HCT116 (cell line): Measurements from ENCODE around the gene TBC1D17. TPM values are rescaled to one million over a fixed set of nuclear protein-coding genes. Genes with fewer than 3 reads are reported as not detected.

ENCODE experiments used
- ATAC-seq: fragments of 200-7000 bp; cut with Tn5 transposase; 2 replicates; pipeline ENCODE4 v1.9.1; 2020; ENCODE audit warnings: mild to moderate bottlenecking, moderate library complexity
- BruUV-seq: library from RNA; stranded (reverse); fragments of 400-500 nt; replicated peaks from 2 replicates; lab custom pipeline; 2021; lab: Mats Ljungman, UMichigan
- CTCF ChIA-PET: fragments of 300-600 bp; sonication (Branson Sonifier 250); formaldehyde crosslinking; loops from one replicate; lab custom pipeline; 2021; ENCODE audit warnings: antibody characterized with exemption; lab: Charles Lee
- POLR2A ChIA-PET: fragments of 300-600, 350-600 bp; sonication (Branson Sonifier 250); formaldehyde crosslinking; loops from one replicate; lab custom pipeline; 2021; ENCODE audit warnings: antibody characterized with exemption; lab: Charles Lee
- RAD21 ChIA-PET, 2 experiments: fragments of 300-600 bp; sonication (Branson Sonifier 250); formaldehyde crosslinking; loops; one replicate each; lab custom pipeline; 2023; ENCODE audit warnings: low total read pairs in 2 of 2; ENCODE audit not compliant: uncharacterized antibody in 2 of 2, unreplicated experiment in 2 of 2, low non-redundant PET in 1 of 2; lab: Charles Lee
- DNase-seq: peaks from one replicate; pipeline ENCODE4 v3.0.0-alpha.2; 2010; ENCODE audit warnings: low read depth, low spot score
- H2AFZ ChIP-seq: fragments of 200-600 bp; shearing (Covaris generic), sonication (generic); 2 replicates; pipeline ENCODE4 v1.6.1; 2017; ENCODE audit warnings: low read depth, mixed run types, mixed read lengths, antibody characterized with exemption, low read length; ENCODE audit not compliant: poor library complexity, severe bottlenecking
- H3K27ac ChIP-seq: 2 replicates; pipeline ENCODE4 v1.5.1; 2012; ENCODE audit warnings: low read depth, low read length
- H3K27me3 ChIP-seq: fragments of 200-600 bp; sonication (generic); 2 replicates; pipeline ENCODE4 v1.6.1; 2016; ENCODE audit warnings: mixed run types, low read length, mixed read lengths; ENCODE audit not compliant: insufficient read depth
- H3K36me3 ChIP-seq, 2 experiments: fragments of 200-500 bp in 1 of 2; fragments of 200-600 bp in 1 of 2; sonication (Bioruptor generic) in 1 of 2; sonication (generic) in 1 of 2; 2 replicates each; pipeline versions ENCODE4 v1.5.1 to v1.6.1; 2014 to 2016; ENCODE audit warnings: low read length in 2 of 2, inconsistent platforms in 1 of 2, mixed read lengths in 1 of 2, mixed run types in 1 of 2; ENCODE audit not compliant: insufficient read depth in 2 of 2, control insufficient read depth in 1 of 2
- H3K4me1 ChIP-seq, 2 experiments: fragments of 200-600 bp in 1 of 2; sonication (generic) in 1 of 2; 2 replicates each; pipeline versions ENCODE4 v1.5.1 to v1.6.1; 2012 to 2017; ENCODE audit warnings: low read length in 2 of 2, inconsistent platforms in 1 of 2, mild to moderate bottlenecking in 1 of 2, mixed read lengths in 1 of 2, mixed run types in 1 of 2, moderate library complexity in 1 of 2; ENCODE audit not compliant: insufficient read depth in 2 of 2, control insufficient read depth in 1 of 2
- H3K4me2 ChIP-seq: fragments of 200-600 bp; sonication (generic); 2 replicates; pipeline ENCODE4 v1.6.1; 2017; ENCODE audit warnings: mixed run types, low read length, mixed read lengths
- H3K4me3 ChIP-seq, 2 experiments: fragments of 200-600 bp in 1 of 2; sonication (generic) in 1 of 2; replicated peaks in 1 of 2; 2 replicates each; pipeline ENCODE4 v1.5.1; 2011 to 2016; ENCODE audit warnings: low read length in 2 of 2, control low read depth in 1 of 2, low read depth in 1 of 2, mild to moderate bottlenecking in 1 of 2, mixed read lengths in 1 of 2, mixed run types in 1 of 2
- H3K79me2 ChIP-seq: fragments of 200-600 bp; sonication (generic); 2 replicates; pipeline ENCODE4 v1.6.1; 2017; ENCODE audit warnings: mild to moderate bottlenecking, mixed run types, low read length, moderate library complexity, mixed read lengths; ENCODE audit not compliant: insufficient read depth
- H3K9ac ChIP-seq: fragments of 200-600 bp; sonication (generic); 2 replicates; pipeline ENCODE4 v1.6.1; 2016; ENCODE audit warnings: low read length, mixed read lengths
- H3K9me2 ChIP-seq: fragments of 200-600 bp; sonication (generic), shearing (Covaris generic); 2 replicates; pipeline ENCODE4 v1.6.1; 2017; ENCODE audit warnings: mixed run types, mild to moderate bottlenecking, moderate library complexity; ENCODE audit not compliant: insufficient read depth
- H3K9me3 ChIP-seq, 2 experiments: fragments of 200-500 bp in 1 of 2; fragments of 200-600 bp in 1 of 2; sonication (Bioruptor generic) in 1 of 2; sonication (generic) in 1 of 2; 2 replicates each; pipeline ENCODE4 v1.6.1; 2014 to 2017; ENCODE audit warnings: low read length in 2 of 2, mixed read lengths in 2 of 2, inconsistent platforms in 1 of 2, low read depth in 1 of 2, mild to moderate bottlenecking in 1 of 2, mixed run types in 1 of 2, moderate library complexity in 1 of 2; ENCODE audit not compliant: control insufficient read depth in 1 of 2, insufficient read depth in 1 of 2
- H4K20me1 ChIP-seq: fragments of 200-600 bp; sonication (generic), shearing (Covaris generic); 2 replicates; pipeline ENCODE4 v1.6.1; 2017; ENCODE audit warnings: mixed run types, mild to moderate bottlenecking, moderate library complexity; ENCODE audit not compliant: insufficient read depth
- CBX3 ChIP-seq: IDR thresholded peaks from 2 replicates; pipeline ENCODE4 v1.6.1; 2012; ENCODE audit warnings: low read depth
- CEBPB ChIP-seq: IDR thresholded peaks from 2 replicates; pipeline ENCODE4 v1.6.1; 2012; ENCODE audit warnings: low read depth
- ELF1 ChIP-seq: IDR thresholded peaks from 2 replicates; pipeline ENCODE4 v1.6.1; 2012; ENCODE audit warnings: low read depth, borderline replicate concordance
- EZH2phosphoT487 ChIP-seq: fragments of 200-600 bp; IDR thresholded peaks from 2 replicates; pipeline ENCODE4 v1.6.1; 2018; ENCODE audit warnings: antibody characterized with exemption, borderline replicate concordance
- FOSL1 ChIP-seq: IDR thresholded peaks from 2 replicates; pipeline ENCODE4 v1.6.1; 2012; ENCODE audit warnings: low read depth
- POLR2A ChIP-seq: IDR thresholded peaks from 2 replicates; pipeline ENCODE4 v1.7.0; 2011; ENCODE audit warnings: borderline replicate concordance; ENCODE audit not compliant: insufficient read depth, insufficient read length; ENCODE audit errors: extremely low read depth
- ZNF274 ChIP-seq: fragments of 200-500 bp; sonication (Bioruptor generic); IDR thresholded peaks from 2 replicates; pipeline ENCODE4 v1.6.1; 2014; ENCODE audit warnings: mild to moderate bottlenecking, low read depth, low read length, inconsistent platforms
- intact Hi-C: fragments of 100-400 bp; cut with micrococcal nuclease; formaldehyde crosslinking; loops from 2 replicates; pipeline ENCODE4 v1.10.0; 2022
- total RNA-seq: library from RNA; stranded (reverse); gene quantifications from one replicate; pipeline ENCODE4 v1.2.1, GENCODE V29; 2021; ENCODE audit not compliant: unreplicated experiment
- TF ChIP-seq, protein P1 (sequence below): IDR thresholded peaks from 2 replicates; pipeline ENCODE4 v1.6.1; 2012
- TF ChIP-seq, protein P2 (sequence below), 3 experiments: fragments of 200-600 bp in 1 of 3; sonication (generic) in 1 of 3; IDR thresholded peaks in 2 of 3; conservative IDR thresholded peaks in 1 of 3; 2 replicates each; pipeline ENCODE4 v1.5.1; 2012 to 2017; ENCODE audit warnings: low read depth in 2 of 3, low read length in 2 of 3, antibody characterized with exemption in 1 of 3, borderline replicate concordance in 1 of 3, control low read depth in 1 of 3, mild to moderate bottlenecking in 1 of 3, mixed read lengths in 1 of 3, mixed run types in 1 of 3, moderate library complexity in 1 of 3; ENCODE audit not compliant: insufficient read depth in 1 of 3

The TBC1D17 gene
- total RNA-seq, 1 experiment from 2014 or later: 32.9 TPM

DNA sequence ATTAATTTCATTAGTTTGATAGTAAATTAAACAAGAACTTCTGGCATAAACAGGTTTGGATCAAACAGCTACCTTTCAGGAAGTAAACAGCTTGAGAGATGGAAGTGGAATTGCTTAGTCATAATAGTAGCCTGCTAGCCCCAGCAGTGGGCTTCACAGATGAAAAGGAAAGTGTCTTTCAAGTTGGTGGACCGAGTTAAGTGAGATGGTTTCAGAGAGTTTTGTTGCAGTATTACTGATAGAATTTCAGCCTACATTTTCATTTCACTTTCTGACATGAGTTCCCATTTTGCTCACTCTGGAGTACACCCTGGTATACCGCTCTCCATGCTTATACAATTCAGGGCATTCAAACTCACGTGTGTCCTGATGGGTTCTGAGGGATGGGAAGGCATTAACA is 28.6 kb upstream of the TBC1D17 start:
- Histone ChIP-seq H2AFZ (no peak overlapping the region), H3K4me1 (peaks cover 34 to 42% of the 10 kb centered on the region in 2 experiments), H3K27ac (peak overlapping the region; percentile 91; the same call in 1 of the 2 replicates), H3K4me3 (peak overlapping the region in 1 of 2 experiments; percentile 19; a peak in 1 of 4 replicates), H3K27me3 (no peaks in the 10 kb centered on the region), H3K36me3 (no peaks in the 10 kb centered on the region; a peak in 1 of 4 replicates), H4K20me1 (no peaks in the 10 kb centered on the region), H3K79me2 (peaks cover 24% of the 10 kb centered on the region), H3K9me2 (no peaks in the 10 kb centered on the region), H3K9ac (peak overlapping the region; percentile 24; the same call in 1 of the 2 replicates), H3K9me3 (no peaks in the 10 kb centered on the region)
- CTCF ChIA-PET: no interaction called here
- ATAC-seq (no peak), DNase-seq (no peak)
- RAD21 ChIA-PET: no interaction called here
- intact Hi-C loops: no loop called here
- POLR2A ChIA-PET: interaction anchor here (2.5 kb wide), 1 partner anchor 16 kb away, joined by 13 read pairs; no protein-coding TSS in a partner anchor
- TF ChIP-seq EZH2phosphoT487 (no peak), ELF1 (no peak), CBX3 (0 out of 2 replicates have a peak, but pooled peaks have one; percentile 55)
- TF ChIP-seq, all 23 proteins: peak for 1
- no TSS peak for BruUV-seq
- H3K4me2 ChIP-seq: peak overlapping the region; percentile 70

DNA sequence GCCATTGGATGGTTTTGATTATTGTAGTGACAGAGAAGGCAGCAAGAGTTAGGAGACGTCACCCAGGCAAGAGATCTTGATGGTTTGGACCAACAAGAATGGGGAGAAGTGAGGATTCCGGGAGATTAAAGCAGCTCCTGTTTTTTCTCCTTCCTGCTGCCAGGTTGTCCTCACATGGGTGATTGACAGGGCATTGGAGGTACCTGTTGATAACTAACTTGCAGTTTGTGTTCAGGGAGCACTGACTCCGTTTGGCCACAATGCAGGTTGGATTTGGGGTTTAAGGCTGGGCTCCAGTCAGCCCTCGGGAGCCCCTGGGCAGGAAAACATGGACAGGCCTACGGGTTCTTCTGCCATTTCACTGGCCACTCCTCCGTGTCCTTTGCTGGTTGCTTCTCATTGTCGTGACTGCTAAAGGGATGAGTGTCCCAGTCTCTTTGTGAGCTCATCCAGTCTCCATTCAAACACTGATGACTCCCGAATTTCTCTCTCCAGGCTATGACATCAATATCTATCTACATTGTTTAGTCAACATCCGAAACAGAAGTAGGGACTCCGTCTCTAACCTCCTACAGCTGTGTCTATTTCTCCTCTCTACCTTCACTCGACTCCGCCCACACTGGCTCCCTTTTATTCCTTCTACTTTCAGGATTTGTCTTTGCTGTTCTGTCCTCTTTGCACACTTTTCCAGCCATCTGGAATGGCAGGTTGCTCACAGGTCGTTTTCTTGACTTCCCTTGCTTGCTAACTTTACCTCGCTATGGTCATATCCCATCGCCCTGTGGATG is 27.9 kb upstream of the TBC1D17 start:
- Histone ChIP-seq H3K9me2 (no peaks in the 10 kb centered on the region), H3K4me3 (peak overlapping the region; percentile 85 to 90), H4K20me1 (no peaks in the 10 kb centered on the region), H3K4me2 (peak overlapping the region; percentile 98), H3K36me3 (no peaks in the 10 kb centered on the region; a peak in 2 of 4 replicates), H3K9ac (peak overlapping the region; percentile 97; the same call in 1 of the 2 replicates), H3K9me3 (no peaks in the 10 kb centered on the region), H3K27me3 (no peaks in the 10 kb centered on the region), H2AFZ (no peak overlapping the region), H3K79me2 (peaks cover 30% of the 10 kb centered on the region), H3K4me1 (peaks cover 34 to 42% of the 10 kb centered on the region in 2 experiments), H3K27ac (peak overlapping the region; percentile 91)
- ChIA-PET RAD21 (no interaction called here), POLR2A (interaction anchor here (0.5 to 2.5 kb wide), 8 partner anchors 16 to 173 kb away, joined by 4 to 13 read pairs (median 5); partner anchors contain the start of genes AKT1S1, MED25, PRMT1 and TBC1D17), CTCF (interaction anchor here (0.9 kb wide), 1 partner anchor 99 kb away, joined by 3 read pairs; no protein-coding TSS in a partner anchor)
- DNase-seq (no peak), ATAC-seq (no peak)
- TF ChIP-seq POLR2A (no peak), ZNF274 (no peak), ELF1 (no peak), CBX3 (no peak), FOSL1 (no peak), CEBPB (no peak)
- TF ChIP-seq, protein P1, sequence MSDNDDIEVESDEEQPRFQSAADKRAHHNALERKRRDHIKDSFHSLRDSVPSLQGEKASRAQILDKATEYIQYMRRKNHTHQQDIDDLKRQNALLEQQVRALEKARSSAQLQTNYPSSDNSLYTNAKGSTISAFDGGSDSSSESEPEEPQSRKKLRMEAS: no peak
- TF ChIP-seq, protein P2, sequence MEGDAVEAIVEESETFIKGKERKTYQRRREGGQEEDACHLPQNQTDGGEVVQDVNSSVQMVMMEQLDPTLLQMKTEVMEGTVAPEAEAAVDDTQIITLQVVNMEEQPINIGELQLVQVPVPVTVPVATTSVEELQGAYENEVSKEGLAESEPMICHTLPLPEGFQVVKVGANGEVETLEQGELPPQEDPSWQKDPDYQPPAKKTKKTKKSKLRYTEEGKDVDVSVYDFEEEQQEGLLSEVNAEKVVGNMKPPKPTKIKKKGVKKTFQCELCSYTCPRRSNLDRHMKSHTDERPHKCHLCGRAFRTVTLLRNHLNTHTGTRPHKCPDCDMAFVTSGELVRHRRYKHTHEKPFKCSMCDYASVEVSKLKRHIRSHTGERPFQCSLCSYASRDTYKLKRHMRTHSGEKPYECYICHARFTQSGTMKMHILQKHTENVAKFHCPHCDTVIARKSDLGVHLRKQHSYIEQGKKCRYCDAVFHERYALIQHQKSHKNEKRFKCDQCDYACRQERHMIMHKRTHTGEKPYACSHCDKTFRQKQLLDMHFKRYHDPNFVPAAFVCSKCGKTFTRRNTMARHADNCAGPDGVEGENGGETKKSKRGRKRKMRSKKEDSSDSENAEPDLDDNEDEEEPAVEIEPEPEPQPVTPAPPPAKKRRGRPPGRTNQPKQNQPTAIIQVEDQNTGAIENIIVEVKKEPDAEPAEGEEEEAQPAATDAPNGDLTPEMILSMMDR (IDR thresholded peaks at IDR 0.05 in 2 of 3, conservative IDR thresholded peaks at IDR 0.05 in 1 of 3; ENCODE audit: borderline replicate concordance in 1 of 3, insufficient read depth in 1 of 3, low read depth in 2 of 3, low read length in 2 of 3): no peak
- BruUV-seq: TSS peak; percentile 54
- intact Hi-C loops: no loop called here
